GM23248 (cell line): ENCODE measurements around the gene STAG3. TPM values are rescaled to one million over a fixed set of nuclear protein-coding genes. Genes with fewer than 3 reads are reported as not detected.
A peak's percentile ranks its signal among the peaks of the same experiment; 100 is the strongest.

Experiments used
- DNase-seq: peaks from one replicate; pipeline ENCODE4 v3.0.0-alpha.2; 2015
- H2AFZ ChIP-seq: fragments of 200-600 bp; sonication (generic); 2 replicates; pipeline ENCODE4 v1.6.1; 2016; ENCODE audit warnings: antibody characterized with exemption
- H3F3A ChIP-seq: fragments of 200-600 bp; sonication (generic); 2 replicates; pipeline ENCODE4 v1.6.1; 2016; ENCODE audit warnings: mild to moderate bottlenecking, antibody characterized with exemption, mixed run types; ENCODE audit not compliant: insufficient read depth
- H3K27ac ChIP-seq: fragments of 200-600 bp; sonication (generic); 2 replicates; pipeline ENCODE4 v1.5.1; 2016; ENCODE audit warnings: mild to moderate bottlenecking
- H3K27me3 ChIP-seq: fragments of 200-600 bp; sonication (generic); replicated peaks from 2 replicates; pipeline ENCODE4 v1.6.1; 2016; ENCODE audit warnings: mild to moderate bottlenecking; ENCODE audit not compliant: insufficient read depth
- H3K36me3 ChIP-seq: fragments of 200-600 bp; sonication (generic); 2 replicates; pipeline ENCODE4 v1.6.1; 2016; ENCODE audit warnings: low read depth, mild to moderate bottlenecking
- H3K4me1 ChIP-seq: fragments of 200-600 bp; sonication (generic); 2 replicates; pipeline ENCODE4 v1.6.1; 2016; ENCODE audit warnings: mild to moderate bottlenecking; ENCODE audit not compliant: insufficient read depth
- H3K4me2 ChIP-seq: fragments of 200-600 bp; sonication (generic); one replicate; pipeline ENCODE4 v1.6.1; 2016; ENCODE audit warnings: mild to moderate bottlenecking; ENCODE audit not compliant: unreplicated experiment
- H3K4me3 ChIP-seq: fragments of 200-600 bp; sonication (generic); 2 replicates; pipeline ENCODE4 v1.5.1; 2016; ENCODE audit warnings: mild to moderate bottlenecking
- H3K79me2 ChIP-seq: fragments of 200-600 bp; sonication (generic); 2 replicates; pipeline ENCODE4 v1.6.1; 2016; ENCODE audit warnings: mild to moderate bottlenecking; ENCODE audit not compliant: insufficient read depth
- H3K9ac ChIP-seq: fragments of 200-600 bp; sonication (generic); 2 replicates; pipeline ENCODE4 v1.6.1; 2016; ENCODE audit warnings: mild to moderate bottlenecking
- H3K9me2 ChIP-seq: fragments of 200-600 bp; sonication (generic); 2 replicates; pipeline ENCODE4 v1.6.1; 2016; ENCODE audit warnings: mixed run types, mild to moderate bottlenecking, moderate library complexity; ENCODE audit not compliant: insufficient read depth
- H3K9me3 ChIP-seq: fragments of 200-600 bp; sonication (generic); one replicate; pipeline ENCODE4 v1.6.1; 2017; ENCODE audit warnings: low read depth
- H4K20me1 ChIP-seq: fragments of 200-600 bp; sonication (generic); 2 replicates; pipeline ENCODE4 v1.6.0; 2016; ENCODE audit not compliant: insufficient read depth
- EZH2 ChIP-seq: fragments of 200-600 bp; sonication (generic); IDR thresholded peaks from 2 replicates; pipeline ENCODE4 v1.6.1; 2018; ENCODE audit warnings: antibody characterized with exemption, mild to moderate bottlenecking; ENCODE audit not compliant: insufficient read depth, poor library complexity, severe bottlenecking
- EZH2phosphoT487 ChIP-seq: fragments of 200-600 bp; sonication (generic); IDR thresholded peaks from 2 replicates; pipeline ENCODE4 v1.6.1; 2018; ENCODE audit warnings: antibody characterized with exemption, moderate library complexity, mild to moderate bottlenecking, low read depth; ENCODE audit not compliant: insufficient read depth
- WGBS, 2 experiments: methylation state at CpG; one replicate each; pipeline ENCODE4 v1.1.6; 2015 to 2017; ENCODE audit warnings: low lambda C conversion rate in 2 of 2, low coverage in 1 of 2; ENCODE audit errors: missing lambda C conversion rate in 2 of 2; 5-methylcytosine and 5-hydroxymethylcytosine counted together
- in situ Hi-C: fragments of 300-500 bp; cut with MboI; formaldehyde crosslinking; loops from 2 replicates; pipeline ENCODE4 v1.15.0; 2020
- polyA plus RNA-seq: library from polyadenylated mRNA; unstranded; fragments of >200 nt; fragmentation: Nextera tagmentation; extraction: Ambion mirVana; gene quantifications from 2 replicates; pipeline ENCODE4 v1.2.1, GENCODE V29; 2016
- total RNA-seq: library from RNA; depleted of rRNA; stranded (reverse); fragments of >200 nt; shearing (Covaris generic); gene quantifications from 2 replicates; pipeline ENCODE4 v1.2.3, GENCODE V29; 2014

The STAG3 gene
- total and polyA plus RNA-seq, 2 experiments from 2014 or later = 0.65 to 0.97 TPM

DNA sequence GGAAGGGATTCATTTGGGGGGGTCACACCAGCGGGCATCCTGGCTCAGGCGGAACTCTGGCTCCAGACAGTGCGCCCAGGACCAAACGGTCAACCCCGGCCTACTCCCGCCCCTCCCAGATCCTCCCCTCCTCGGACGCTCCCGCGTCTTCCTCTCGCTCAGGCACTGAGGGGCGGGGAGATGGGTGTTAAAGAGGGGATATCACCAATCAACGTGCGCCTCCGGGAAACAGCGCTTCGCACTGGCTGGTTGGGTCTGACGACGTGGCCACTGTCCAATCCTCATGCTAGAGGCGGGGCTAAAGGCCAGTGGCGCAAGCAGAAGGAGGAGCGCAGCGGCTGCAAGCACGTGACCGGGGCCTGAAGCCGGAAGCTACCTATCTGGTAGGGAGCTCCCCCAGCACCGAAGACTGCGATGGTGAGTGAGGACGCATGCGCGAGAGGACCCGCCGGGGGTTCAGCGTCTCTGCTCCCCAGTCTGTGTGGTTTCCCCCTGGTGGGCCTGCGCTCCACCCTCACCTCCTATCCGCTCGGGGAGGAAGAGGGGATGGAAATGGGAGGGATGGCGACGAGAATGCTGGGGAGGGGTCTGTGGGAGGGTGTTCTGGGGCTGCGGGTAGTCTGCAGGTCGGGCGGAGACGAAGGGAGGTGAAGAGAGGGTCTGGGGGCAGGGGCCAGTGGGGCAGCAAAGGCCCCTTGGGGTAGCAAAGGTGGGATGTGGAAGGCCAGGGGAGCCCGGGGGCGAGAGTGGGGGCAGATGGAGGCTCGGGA is 29.0 kb upstream of the STAG3 start, which contains the start of gene LAMTOR4:
TSS of gene LAMTOR4 (plus strand) at position 360 of the 770 bp plus-strand sequence. CDS start at position 415, 55 bp downstream.
- no peaks in the 10 kb centered on the region for H3K9me3 ChIP-seq
- in situ Hi-C loops = no loop called here
- H3F3A ChIP-seq = peaks cover 11% of the 10 kb centered on the region
- no peaks in the 10 kb centered on the region for H3K9me2 ChIP-seq
- no peaks in the 10 kb centered on the region for H3K27me3 ChIP-seq
- peak within 1 kb of the TSS; percentile 89 for H3K4me2 ChIP-seq
- peak; percentile 100 for DNase-seq
- no peaks in the 10 kb centered on the region for H4K20me1 ChIP-seq
- WGBS, 2 experiments = 1 to 3% methylated on average over 42 to 46 of the region's 46 CpGs
- H2AFZ ChIP-seq = peak within 1 kb of the TSS; percentile 94
- H3K4me1 ChIP-seq = peaks cover 12% of the 10 kb centered on the region; the same call in 1 of the 2 replicates
- H3K79me2 ChIP-seq = peaks cover 28% of the 10 kb centered on the region
- peak within 1 kb of the TSS; percentile 13; the same call in 1 of the 2 replicates for H3K27ac ChIP-seq
- H3K4me3 ChIP-seq = peak within 1 kb of the TSS; percentile 92
- no peaks in the 10 kb centered on the region for H3K36me3 ChIP-seq
- no peak for TF ChIP-seq EZH2phosphoT487
- peak within 1 kb of the TSS; percentile 87 for H3K9ac ChIP-seq

DNA sequence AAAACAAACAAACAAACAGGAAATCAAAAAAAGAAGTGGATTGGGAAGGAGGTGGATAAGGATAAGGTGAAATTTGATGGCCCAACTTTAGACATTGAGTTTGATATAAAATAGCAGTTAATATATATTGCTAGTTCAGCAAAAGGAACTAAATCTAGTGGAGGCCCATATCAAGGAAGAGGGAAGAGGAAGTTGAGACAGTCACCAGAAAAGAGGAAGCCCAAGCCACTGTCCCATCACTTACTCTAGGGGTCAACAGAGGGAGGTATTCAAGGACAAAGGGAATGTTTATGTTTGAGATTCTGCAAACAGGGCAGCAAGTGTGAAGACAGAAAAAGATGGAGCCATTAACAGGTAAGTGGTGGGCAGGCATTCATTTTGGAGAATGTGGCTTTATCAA is 25.3 kb upstream of the STAG3 start:
- no peaks in the 10 kb centered on the region for H3K9me3 ChIP-seq
- in situ Hi-C loops = no loop called here
- H3K4me2 ChIP-seq = no peak overlapping the region
- H3K9me2 ChIP-seq = no peaks in the 10 kb centered on the region
- no peak for DNase-seq
- no peaks in the 10 kb centered on the region; the same call in 1 of the 2 replicates for H4K20me1 ChIP-seq
- H3K36me3 ChIP-seq = no peaks in the 10 kb centered on the region; the same call in 1 of the 2 replicates
- H3K27me3 ChIP-seq = no peaks in the 10 kb centered on the region
- no peak overlapping the region for H3K4me3 ChIP-seq
- peaks cover 6% of the 10 kb centered on the region; the same call in 1 of the 2 replicates for H3F3A ChIP-seq
- H2AFZ ChIP-seq = no peak overlapping the region
- no peak overlapping the region for H3K27ac ChIP-seq
- no peak overlapping the region for H3K9ac ChIP-seq
- TF ChIP-seq EZH2phosphoT487 (no peak), EZH2 (no peak)
- H3K4me1 ChIP-seq = peaks cover 12% of the 10 kb centered on the region; the same call in 1 of the 2 replicates
- H3K79me2 ChIP-seq = peaks cover 38% of the 10 kb centered on the region

DNA sequence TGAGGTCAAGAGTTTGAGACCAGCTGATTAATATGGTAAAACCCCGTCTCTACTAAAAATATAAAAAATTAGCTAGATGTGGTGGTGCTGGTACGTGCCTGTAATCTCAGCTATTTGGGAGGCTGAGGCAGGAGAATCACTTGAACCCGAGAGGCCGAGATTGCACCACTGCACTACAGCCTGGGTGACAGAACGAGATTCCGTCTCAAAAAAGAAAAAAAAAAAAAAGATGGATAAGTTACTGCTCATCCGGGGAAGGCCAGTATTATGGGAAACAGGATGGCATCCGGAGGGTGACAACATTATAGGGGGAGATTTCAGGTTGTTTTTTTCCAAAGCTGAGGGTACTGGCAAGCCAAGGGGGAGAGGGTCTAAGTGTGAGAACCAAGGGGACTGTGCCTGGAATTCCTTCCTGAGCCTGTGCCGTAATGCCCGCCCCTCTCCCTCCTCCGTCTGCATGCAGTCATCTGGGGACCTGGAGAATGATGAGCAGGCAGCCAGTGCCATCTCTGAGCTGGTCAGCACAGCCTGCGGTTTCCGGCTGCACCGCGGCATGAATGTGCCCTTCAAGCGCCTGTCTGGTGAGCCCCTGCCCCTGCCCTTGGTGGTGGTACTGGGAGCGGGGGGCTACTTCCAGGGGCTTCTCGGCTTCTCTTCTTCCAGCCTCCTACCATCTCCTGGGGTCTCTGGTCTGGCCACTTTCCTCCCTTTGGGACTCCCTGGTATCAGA is 24.6 kb upstream of the STAG3 start:
- peaks cover 6% of the 10 kb centered on the region; the same call in 1 of the 2 replicates for H3F3A ChIP-seq
- no peak overlapping the region for H3K4me2 ChIP-seq
- peaks cover 45% of the 10 kb centered on the region for H3K79me2 ChIP-seq
- TF ChIP-seq EZH2 (no peak), EZH2phosphoT487 (no peak)
- no peak overlapping the region for H3K27ac ChIP-seq
- H2AFZ ChIP-seq = no peak overlapping the region
- in situ Hi-C loops = no loop called here
- 88 to 89% methylated on average over 18 of the region's 18 CpGs for WGBS, 2 experiments
- peaks cover 11% of the 10 kb centered on the region; the same call in 1 of the 2 replicates for H3K4me1 ChIP-seq
- H3K9ac ChIP-seq = no peak overlapping the region
- no peak for DNase-seq
- H3K27me3 ChIP-seq = no peaks in the 10 kb centered on the region
- H3K9me3 ChIP-seq = no peaks in the 10 kb centered on the region
- no peaks in the 10 kb centered on the region; the same call in 1 of the 2 replicates for H3K36me3 ChIP-seq
- H3K9me2 ChIP-seq = no peaks in the 10 kb centered on the region
- no peak overlapping the region for H3K4me3 ChIP-seq
- H4K20me1 ChIP-seq = no peaks in the 10 kb centered on the region; the same call in 1 of the 2 replicates

DNA sequence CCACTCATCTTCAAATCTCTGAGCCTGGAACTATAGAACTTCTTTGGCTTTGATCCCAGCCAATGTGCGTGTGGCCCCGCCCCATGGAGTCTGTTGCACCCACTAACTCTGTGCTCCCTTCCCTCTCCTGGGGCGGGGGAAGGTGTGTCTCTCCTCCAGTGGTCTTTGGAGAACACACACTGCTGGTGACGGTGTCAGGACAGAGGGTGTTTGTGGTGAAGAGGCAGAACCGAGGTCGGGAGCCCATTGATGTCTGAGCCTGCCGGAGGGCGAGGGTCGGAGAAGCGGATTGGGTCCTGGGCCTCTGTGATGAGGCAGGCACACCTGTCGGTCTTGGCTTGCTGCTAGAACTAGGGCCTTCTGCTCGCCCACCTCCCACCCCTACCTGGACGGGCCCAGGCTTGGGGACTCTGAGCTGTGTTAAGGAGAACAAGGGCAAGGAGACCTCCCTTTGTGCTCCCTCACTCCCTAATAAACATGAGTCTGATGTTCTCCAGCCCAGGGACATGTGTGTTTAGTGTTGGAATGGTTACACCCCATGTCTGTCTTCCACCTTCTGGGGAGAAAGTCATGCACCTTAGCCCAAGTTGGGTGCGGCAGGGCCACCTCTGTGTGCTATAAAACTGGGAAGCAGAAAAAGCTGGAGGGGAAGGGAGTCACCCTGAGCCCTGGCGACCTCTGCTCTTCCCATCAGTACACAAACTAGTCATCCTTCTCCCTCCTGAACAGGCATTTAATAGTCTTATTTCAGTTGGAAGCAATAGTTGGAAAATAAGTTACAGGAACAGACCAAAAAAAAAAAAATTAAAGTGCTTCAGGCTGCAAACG is 23.8 kb upstream of the STAG3 start:
- H3K36me3 ChIP-seq = no peaks in the 10 kb centered on the region; the same call in 1 of the 2 replicates
- no peak overlapping the region for H3K4me3 ChIP-seq
- H3K27me3 ChIP-seq = no peaks in the 10 kb centered on the region
- no peak overlapping the region for H3K4me2 ChIP-seq
- no peak overlapping the region for H2AFZ ChIP-seq
- H3K4me1 ChIP-seq = peaks cover 9% of the 10 kb centered on the region; the same call in 1 of the 2 replicates
- in situ Hi-C loops = no loop called here
- no peaks in the 10 kb centered on the region for H3K9me2 ChIP-seq
- WGBS, 2 experiments = 74 to 77% methylated on average over 16 of the region's 16 CpGs
- peaks cover 44% of the 10 kb centered on the region for H3K79me2 ChIP-seq
- H3K9me3 ChIP-seq = no peaks in the 10 kb centered on the region
- TF ChIP-seq EZH2 (no peak), EZH2phosphoT487 (no peak)
- peak; percentile 34 for DNase-seq
- H3K27ac ChIP-seq = no peak overlapping the region
- no peaks in the 10 kb centered on the region; the same call in 1 of the 2 replicates for H4K20me1 ChIP-seq
- peaks cover 6% of the 10 kb centered on the region; the same call in 1 of the 2 replicates for H3F3A ChIP-seq
- no peak overlapping the region for H3K9ac ChIP-seq
